ENCODE measurements around the gene DIP2C.

The DIP2C gene

DNA sequence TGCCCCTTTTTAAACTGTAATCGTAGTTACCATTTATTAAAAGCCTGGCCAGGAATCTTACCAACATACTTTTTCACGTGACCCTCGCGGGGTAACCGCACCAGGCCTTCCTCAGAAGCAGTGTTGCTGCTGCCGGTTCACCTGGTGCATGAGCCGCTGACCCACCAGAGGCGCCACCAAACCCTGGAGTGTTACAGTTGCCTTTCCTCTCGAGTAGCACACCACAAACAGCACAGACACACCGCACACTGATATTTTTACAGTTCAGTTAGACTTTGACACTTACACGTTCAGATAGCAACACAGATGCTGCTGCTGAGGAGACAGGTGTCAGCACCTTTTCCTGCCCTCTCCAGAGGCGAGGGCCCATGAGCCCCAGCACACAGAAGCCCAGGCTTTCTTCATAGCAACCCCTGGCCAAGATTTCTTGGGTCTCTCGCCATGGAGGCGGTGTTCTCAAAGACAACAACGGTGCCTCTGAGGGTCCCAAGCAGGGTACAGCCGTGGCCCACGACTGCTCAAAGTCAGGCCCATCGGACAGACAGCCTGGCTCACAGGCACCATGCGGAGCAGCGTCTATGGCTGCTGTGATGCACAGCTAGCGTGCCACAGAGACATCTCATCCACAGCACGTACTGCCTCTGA is 123.1 kb downstream of the DIP2C start:
- DNase-seq: no peak

GRCh38 chr10:565676-566075 is 123.8 kb downstream of the DIP2C start:
- no peak for DNase-seq

DNA sequence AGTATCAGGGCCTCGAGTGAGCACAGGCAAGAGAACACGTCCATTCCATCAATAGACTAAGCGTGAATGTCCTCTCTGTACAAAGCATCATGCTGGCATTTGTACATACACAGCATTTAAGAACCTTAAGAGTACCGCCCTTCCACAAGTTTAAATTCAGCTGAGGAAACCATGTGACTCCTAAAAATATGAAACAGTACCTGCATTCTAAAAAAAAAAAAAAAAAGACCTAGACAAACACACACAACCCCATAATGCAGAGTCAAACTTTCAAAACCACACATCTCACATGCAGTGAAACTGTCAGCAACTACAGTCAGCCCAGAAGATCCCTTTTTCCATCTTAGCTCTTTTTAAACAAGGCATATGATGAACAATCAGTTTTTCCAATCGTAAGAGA is 124.3 kb downstream of the DIP2C start:
- DNase-seq: no peak

- no peak for DNase-seq
These were observed 125.6 kb downstream of the DIP2C start for GRCh38 chr10:563827-564226.

DNA sequence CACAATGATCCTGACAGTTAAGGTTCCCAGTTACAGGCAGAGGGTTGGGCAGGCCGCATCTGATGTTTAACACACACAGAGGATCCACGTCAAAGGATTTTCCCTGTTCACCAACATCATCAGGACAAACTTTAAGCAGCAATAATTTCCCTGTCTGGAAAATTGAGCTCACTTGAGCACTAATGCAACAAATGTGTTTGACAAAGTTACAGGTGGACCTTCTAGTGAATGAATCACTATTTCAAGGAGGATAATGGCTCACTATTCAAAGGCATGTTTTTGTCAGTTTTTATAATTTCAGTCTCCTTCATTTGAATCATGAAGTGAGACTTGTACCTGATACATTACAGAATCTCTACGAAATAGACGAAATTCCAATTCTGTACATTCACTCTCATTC is 127.3 kb downstream of the DIP2C start:
- DNase-seq: no peak

DNA sequence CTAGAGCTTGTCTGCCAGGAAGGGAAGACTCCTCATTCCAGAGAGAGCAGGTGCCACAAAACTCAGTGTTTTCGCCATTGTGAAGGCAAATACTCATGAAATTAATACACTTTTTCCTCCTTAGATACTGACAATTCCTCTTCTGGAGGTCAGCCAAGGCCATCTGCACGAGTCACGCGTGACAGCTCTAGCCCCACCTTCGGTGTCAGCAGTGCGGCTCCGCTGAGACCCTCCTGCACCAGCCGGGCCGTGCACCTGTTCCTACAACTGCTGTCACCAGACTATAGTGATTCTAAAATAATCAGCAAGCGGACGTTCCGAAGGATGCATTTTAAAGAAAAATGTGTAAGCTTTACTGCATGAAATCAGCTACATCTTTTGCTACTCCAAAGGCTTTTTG is 127.7 kb downstream of the DIP2C start:
- DNase-seq: no peak

DNA sequence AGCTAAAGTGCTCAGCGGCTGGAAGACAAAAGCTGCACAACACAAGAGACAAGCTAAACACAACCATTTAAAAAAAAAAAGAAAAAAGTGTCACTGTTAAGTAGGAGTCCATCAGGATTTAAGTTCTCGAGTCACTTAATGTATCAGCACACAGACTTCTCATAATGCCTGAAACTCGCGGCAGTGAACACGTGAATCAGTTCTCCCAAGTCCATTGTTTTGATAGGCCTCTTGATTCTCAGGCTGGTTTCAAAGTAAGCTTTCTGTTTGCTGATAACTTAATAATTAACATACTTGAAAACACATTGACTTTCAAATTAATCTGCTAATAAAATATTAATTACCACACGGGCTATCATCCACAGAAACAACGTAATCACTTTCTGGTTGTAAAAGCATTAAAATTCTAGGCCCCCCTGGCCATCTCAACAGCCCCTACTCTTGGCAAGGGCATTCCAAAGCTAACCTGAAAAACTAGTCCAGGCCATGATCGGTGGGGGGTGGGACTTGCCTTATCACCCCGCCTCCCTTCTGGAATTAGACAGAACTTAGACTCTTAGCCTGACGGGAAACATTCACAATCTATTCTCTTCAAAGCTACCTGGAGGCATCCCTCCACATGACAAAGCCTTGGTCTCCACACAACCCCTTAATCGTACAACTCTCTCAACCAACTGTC is 129.0 kb downstream of the DIP2C start:
- no peak for DNase-seq

DNA sequence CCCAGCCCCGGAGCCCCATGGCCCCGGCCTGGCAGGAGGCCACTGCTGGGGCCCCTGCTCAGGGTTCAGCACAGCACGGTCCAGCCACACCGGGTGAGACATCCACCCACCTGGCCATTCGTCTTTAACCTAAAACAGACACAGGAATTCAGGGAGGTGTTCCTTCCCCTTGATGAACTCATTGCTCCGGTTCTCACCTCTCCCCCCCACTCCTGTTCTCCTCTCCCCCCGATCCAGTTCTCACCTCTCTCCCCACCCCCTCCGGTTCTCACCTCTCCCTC is 129.8 kb downstream of the DIP2C start:
- no peak for DNase-seq

GRCh38 chr10:558891-559766 is 130.3 kb downstream of the DIP2C start:
- DNase-seq: no peak

DNA sequence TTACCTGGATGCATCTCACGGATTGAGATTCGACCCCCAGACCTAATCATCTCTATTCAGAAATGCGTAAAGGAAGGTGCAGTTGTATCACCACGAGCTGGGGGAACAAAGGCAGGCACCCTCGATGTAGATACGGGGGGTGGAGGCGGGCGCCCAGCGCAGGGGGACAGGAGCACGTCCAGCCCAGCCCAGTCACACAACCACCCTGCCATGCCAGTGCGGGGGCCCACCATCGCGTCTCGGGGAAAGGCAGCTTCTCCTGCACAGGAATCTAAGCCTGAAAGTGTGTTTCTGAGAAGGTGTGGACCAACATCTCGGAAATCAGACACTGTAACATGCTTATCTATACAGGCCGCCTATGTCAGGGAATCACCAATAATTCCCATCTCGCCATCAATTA is 131.1 kb downstream of the DIP2C start:
- no peak for DNase-seq

DNA sequence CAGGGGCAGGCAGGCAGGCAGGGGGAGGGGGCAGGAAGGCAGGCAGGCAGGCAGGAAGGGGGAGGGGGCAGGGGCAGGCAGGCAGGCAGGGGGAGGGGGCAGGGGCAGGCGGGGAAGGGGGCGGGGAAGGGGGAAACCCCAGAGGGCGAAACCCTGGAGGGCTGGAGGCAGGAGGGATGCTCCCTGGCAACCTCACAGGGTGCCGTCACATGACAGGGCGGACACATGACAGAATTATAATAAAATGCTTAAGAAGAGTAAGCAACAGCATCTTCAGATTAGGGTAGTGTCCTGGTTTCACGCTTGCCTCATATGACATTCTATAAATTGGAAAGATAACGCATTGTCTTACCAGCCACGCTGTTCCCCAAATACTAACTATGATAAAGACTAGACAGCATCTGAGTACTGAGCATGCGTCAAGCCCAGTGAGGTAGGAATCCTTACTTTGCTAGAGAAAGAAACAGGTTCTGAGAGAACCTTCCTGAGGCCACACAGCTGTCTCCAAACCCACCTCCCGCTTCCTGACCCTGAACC is 131.6 kb downstream of the DIP2C start:
- DNase-seq: peak; percentile 48 to 61

DNA sequence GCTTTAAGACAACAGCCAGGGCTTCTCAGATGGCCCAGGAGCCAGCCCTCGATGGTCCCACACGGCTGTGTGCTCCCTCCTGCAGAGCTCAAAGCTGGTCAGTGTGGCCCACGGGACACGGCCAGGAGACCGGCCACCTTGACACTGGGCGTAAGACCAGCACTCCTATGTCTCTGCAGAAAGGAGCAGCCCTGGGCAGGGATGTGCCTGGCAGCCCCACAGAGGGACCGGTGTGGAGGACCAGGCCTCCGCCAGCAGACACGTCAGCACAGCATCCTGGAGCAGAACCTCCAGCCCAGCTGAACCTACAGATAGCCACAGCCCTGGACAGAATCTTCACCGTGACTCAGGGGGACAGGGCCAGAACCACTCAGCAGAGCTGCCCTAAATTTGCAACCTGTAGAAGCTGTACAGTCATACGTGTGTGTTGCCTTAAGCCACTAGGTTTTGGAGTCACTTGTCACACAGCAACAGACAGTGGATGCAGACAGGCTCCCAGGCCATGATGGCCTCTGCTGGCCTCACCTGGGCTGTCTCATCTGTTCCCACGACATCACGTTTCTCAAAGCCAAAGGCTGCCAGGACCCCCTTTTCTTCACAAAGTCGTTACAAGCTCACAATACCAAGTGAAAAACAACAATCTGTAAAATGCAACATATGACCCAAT is 132.4 kb downstream of the DIP2C start:
- DNase-seq: no peak

DNA sequence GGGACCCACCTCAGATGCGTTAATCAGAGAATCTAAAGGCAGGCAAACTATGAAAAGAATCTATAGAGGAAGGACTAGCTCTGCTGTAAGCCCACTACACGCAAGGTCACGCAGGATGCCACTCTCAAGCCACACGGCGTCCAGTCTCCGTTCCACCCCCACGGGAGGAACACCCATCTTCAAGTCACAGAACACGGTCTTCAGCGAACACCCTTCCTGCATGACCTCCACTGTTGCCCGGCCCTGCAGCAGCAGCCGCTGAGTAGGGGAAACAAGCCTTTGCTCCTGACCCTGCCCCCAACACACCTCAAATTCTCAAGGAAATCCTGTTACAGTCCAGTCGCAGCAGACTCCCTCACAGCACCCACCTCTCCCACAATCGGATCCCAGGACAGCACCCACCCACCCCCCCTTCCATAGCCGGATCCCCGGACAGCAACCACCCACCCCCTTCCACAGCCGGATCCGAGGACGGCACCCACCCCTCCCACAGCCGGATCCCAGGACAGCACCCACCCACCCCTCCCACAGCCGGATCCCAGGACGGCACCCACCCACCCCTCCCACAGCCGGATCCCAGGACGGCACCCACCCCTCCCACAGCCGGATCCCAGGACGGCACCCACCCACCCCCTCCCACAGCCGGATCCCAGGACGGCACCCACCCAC is 133.7 kb downstream of the DIP2C start:
- no peak for DNase-seq

GRCh38 chr10:555281-555680 is 134.2 kb downstream of the DIP2C start:
- no peak for DNase-seq

GRCh38 chr10:554182-554848 is 135.2 kb downstream of the DIP2C start:
- no peak for DNase-seq

GRCh38 chr10:553233-553632 is 136.2 kb downstream of the DIP2C start:
- DNase-seq: no peak

DNA sequence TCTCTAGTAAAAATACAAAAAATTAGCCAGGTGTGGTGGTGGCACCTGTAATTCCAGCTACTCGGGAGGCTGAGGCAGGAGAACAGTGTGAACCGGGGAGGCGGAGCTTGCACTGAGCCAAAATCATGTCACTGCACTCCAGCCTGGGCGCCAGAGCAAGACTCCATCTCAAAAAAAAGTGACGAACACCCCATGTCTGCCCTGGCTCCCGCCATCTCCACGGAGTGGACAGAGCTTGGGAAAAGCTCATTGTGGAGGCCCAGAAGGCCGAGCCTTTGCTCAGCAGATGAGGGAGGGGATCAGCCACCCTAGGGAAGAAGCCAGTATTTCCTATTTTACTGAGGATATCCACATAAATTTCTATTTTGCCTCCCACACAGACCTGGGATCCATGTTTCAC is 136.8 kb downstream of the DIP2C start:
- DNase-seq: no peak

GRCh38 chr10:551373-552252 is 137.9 kb downstream of the DIP2C start:
- DNase-seq: no peak

DNA sequence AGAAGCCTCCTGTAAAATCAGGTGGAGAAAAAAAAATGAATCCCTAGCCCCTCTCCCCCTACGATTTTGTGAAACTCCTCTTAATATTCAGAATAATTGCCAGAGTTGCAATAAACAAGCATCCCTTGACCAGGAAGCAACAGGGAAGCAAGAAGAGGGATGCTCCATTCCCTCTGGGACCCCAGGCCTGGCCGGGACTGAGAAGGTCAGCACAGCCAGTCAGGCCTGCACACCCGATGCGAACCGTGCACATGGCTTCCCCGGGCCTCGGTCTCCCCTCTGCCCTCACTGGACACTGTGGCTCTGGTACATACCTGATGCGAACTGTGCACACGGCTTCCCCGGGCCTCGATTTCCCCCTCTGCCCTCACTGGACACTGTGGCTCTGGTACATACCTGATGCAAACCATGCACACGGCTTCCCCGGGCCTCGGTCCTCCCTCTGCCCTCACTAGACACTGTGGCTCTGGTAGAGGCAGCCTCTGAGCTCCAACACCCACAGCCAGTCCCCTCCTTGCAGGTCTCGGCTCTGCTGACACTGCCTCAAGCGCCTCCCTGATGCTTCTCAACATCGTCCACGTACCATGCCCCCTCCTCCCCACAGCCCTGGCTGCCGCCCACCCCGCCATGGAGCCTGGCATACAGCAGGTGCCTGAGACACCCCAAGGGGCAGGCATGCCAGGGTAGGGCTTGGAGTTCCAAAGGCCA is 138.6 kb downstream of the DIP2C start:
- no peak for DNase-seq

DNA sequence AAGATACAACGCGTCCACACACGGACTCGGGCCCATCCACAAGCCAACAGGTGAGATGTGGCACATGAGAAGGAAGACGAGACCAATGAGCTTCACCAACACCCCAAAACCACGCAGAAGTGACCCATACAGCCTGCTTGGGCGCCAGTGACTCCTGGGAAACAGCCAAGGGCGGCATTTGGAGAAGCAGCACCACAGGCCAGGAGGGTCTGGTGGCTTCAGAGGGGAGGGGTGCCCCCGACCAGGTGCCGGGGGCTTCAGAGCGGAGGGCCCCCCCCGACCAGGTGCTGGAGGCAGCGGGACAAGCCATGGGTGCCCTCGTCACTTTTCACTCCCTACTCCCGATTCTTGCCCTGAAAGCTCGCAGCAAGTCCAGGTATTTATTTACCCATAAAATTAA is 140.1 kb downstream of the DIP2C start:
- DNase-seq: no peak
